Measurements from ENCODE around the gene SH3RF3. TPM values are rescaled to one million over a fixed set of nuclear protein-coding genes. Genes with fewer than 3 reads are reported as not detected.

Gene SH3RF3
- total RNA-seq, 1 experiment from 2014 or later: 1.0 TPM

DNA sequence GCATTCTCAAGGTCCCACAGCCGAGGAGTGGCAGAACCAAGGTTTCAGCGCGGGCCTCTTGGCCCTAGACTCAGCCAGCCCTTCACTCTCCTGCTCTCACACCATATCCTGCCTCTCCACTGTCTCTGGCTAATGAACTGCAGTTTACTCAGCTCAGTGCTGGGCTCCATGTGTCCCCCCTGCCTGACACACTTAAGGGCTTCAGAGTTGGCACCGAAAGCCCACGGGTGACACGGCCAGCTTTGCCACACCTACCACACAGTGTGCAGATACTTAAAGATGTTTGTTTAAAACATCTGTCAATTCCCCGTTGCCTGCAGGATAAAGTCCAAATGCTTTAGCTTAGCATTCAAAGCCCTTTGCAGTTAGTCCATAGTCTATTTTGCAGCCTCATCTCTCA lies 243.6 kb downstream of the SH3RF3 start:
- H3K27me3 Mint-ChIP-seq (ENCODE audit: low read depth): no peaks in the 10 kb centered on the region
- no peaks in the 10 kb centered on the region for H3K36me3 Mint-ChIP-seq
- TF ChIP-seq TEAD1 (CRISPR knock-in tag; IDR thresholded peaks at IDR 0.05) (no peak), PRRX2 (CRISPR knock-in tag; IDR thresholded peaks at IDR 0.05) (no peak), ETV6 (CRISPR knock-in tag; IDR thresholded peaks at IDR 0.05) (no peak), ZNF317 (CRISPR knock-in tag; IDR thresholded peaks at IDR 0.05; ENCODE audit: borderline replicate concordance, low read depth) (no peak), ZNF396 (CRISPR knock-in tag; IDR thresholded peaks at IDR 0.05; ENCODE audit: borderline replicate concordance) (no peak)
- TF ChIP-seq, protein P1, sequence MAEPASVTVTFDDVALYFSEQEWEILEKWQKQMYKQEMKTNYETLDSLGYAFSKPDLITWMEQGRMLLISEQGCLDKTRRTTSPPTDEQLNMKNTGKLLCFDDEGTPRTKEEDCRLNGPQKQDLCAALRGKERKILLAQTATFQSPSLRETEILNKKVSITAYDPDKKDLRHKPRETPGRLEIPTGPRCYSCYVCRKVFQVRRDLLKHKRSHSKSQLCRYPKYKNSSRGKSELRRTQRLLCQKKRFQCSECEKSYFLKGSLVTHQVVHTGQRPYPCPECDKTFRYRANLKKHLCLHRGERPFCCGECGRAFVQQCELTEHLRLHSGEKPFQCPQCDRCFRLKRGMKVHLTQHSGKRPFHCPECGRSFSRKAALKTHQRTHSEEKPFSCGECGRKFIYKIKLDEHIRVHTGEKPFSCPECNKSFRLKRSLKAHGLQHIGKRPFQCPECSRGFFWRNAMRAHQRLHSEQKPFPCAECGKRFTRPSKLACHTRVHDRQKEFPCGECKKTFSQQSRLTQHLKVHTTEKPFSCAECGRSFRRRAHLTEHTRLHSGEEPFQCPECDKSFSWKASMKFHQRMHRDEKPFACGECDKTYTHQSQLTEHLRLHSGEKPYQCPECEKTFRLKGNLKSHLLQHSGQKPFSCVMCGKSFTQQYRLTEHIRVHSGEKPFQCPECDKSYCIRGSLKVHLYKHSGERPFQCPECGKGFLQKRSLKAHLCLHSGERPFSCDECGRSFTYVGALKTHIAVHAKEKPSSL (CRISPR knock-in tag; conservative IDR thresholded peaks at IDR 0.05): no peak
- TF ChIP-seq, protein P2, sequence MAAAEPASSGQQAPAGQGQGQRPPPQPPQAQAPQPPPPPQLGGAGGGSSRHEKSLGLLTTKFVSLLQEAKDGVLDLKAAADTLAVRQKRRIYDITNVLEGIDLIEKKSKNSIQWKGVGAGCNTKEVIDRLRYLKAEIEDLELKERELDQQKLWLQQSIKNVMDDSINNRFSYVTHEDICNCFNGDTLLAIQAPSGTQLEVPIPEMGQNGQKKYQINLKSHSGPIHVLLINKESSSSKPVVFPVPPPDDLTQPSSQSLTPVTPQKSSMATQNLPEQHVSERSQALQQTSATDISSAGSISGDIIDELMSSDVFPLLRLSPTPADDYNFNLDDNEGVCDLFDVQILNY (CRISPR knock-in tag; IDR thresholded peaks at IDR 0.05): no peak
- TF ChIP-seq, protein P3, sequence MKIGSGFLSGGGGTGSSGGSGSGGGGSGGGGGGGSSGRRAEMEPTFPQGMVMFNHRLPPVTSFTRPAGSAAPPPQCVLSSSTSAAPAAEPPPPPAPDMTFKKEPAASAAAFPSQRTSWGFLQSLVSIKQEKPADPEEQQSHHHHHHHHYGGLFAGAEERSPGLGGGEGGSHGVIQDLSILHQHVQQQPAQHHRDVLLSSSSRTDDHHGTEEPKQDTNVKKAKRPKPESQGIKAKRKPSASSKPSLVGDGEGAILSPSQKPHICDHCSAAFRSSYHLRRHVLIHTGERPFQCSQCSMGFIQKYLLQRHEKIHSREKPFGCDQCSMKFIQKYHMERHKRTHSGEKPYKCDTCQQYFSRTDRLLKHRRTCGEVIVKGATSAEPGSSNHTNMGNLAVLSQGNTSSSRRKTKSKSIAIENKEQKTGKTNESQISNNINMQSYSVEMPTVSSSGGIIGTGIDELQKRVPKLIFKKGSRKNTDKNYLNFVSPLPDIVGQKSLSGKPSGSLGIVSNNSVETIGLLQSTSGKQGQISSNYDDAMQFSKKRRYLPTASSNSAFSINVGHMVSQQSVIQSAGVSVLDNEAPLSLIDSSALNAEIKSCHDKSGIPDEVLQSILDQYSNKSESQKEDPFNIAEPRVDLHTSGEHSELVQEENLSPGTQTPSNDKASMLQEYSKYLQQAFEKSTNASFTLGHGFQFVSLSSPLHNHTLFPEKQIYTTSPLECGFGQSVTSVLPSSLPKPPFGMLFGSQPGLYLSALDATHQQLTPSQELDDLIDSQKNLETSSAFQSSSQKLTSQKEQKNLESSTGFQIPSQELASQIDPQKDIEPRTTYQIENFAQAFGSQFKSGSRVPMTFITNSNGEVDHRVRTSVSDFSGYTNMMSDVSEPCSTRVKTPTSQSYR (CRISPR knock-in tag; IDR thresholded peaks at IDR 0.05): no peak
- no peaks in the 10 kb centered on the region for H3K9me3 Mint-ChIP-seq
- no peaks in the 10 kb centered on the region for H3K4me1 Mint-ChIP-seq
- ChIA-PET CTCF (interaction anchor here (1.4 kb wide), 1 partner anchor 137 kb away, joined by 3 read pairs; no protein-coding TSS in a partner anchor), POLR2A (no interaction called here)
- no peak overlapping the region for H3K4me3 Mint-ChIP-seq
- no peak for ATAC-seq
- H3K27ac Mint-ChIP-seq: no peak overlapping the region
- DNase-seq (ENCODE audit: low spot score): no peak

DNA sequence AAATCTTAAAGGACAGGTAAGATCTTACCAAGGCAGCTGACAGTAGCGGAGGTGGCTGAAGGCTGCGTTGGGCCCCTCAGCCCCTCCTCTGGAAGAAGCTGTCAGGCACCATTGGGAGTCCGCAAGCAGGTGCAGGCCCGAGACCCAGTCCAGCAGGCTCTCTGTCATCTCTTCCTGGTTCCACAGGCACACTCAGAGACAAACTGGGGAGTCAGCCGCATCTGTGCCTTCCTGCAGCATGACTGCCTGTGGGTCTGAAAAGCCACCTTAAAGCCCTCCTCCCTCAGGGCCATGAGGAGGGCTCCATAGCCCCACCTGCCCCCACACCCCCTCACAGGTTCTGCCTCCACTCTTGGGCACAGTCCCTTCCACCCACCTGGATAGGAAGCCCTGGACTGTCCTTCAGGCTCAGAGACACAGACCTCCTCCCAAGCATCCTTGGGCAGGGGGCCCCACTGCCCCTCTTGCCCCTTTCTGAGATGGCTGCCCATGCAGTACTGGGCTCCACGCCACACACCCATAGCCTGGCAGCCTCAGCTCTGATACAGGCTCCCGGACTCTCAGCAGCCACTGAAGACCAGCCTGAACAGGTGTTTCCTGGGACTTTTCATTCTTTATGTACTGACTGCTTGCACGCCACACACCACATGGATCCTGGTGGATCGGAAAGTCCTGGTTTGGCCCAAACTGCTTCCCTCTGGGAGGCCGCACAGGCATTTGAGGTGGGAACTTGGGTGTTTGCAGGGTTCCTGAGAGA lies 245.0 kb downstream of the SH3RF3 start:
- ATAC-seq: no peak
- no peak for TF ChIP-seq NR2C2 (CRISPR knock-in tag; IDR thresholded peaks at IDR 0.05)
- TF ChIP-seq GABPB1 (CRISPR knock-in tag; IDR thresholded peaks at IDR 0.05): no peak
- ChIA-PET POLR2A (no interaction called here), CTCF (interaction anchor here (1.0 kb wide), 1 partner anchor 113 kb away, joined by 3 read pairs; no protein-coding TSS in a partner anchor)
- Mint-ChIP-seq H3K27me3 (ENCODE audit: low read depth) (no peaks in the 10 kb centered on the region), H3K4me3 (no peak overlapping the region), H3K36me3 (no peaks in the 10 kb centered on the region), H3K4me1 (no peaks in the 10 kb centered on the region), H3K9me3 (no peaks in the 10 kb centered on the region), H3K27ac (no peak overlapping the region)
- DNase-seq (ENCODE audit: low spot score): no peak

DNA sequence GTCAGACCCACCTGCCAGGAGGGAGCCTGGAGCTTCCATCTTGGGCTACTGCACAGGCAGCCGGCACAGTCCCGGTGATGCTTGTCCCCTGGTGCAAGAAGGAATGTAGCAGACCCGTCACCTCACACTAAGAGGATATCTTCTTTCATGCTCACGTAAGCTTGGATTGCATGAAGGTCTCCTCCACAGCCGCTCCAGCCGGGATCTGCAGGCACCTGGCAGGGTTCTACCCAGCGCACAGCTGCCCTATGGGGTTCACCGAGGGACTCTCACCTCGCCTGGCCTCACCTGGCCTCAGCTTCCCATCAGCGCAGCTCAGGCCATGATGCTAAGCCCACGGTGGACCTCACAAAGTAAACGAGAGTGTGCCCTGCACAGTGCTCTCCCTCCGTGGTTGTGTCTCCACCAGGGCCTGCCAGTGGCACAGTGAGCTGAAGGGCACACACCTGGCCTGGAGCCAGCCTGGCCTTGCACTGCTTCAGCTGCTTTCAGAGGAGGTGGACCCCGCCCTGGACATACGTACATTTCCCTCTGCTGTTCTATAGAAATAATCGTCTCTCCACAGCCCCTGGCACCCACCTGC lies 245.6 kb downstream of the SH3RF3 start:
- CTCF ChIA-PET: interaction anchor here (1.0 kb wide), 1 partner anchor 113 kb away, joined by 3 read pairs; no protein-coding TSS in a partner anchor
- H3K36me3 Mint-ChIP-seq: no peaks in the 10 kb centered on the region
- POLR2A ChIA-PET: no interaction called here
- no peak overlapping the region for H3K4me3 Mint-ChIP-seq
- ATAC-seq (no peak), DNase-seq (ENCODE audit: low spot score) (no peak)
- H3K27ac Mint-ChIP-seq: no peak overlapping the region
- H3K27me3 Mint-ChIP-seq (ENCODE audit: low read depth): no peaks in the 10 kb centered on the region
- H3K4me1 Mint-ChIP-seq: no peaks in the 10 kb centered on the region
- H3K9me3 Mint-ChIP-seq: no peaks in the 10 kb centered on the region
- TF ChIP-seq, protein P4, sequence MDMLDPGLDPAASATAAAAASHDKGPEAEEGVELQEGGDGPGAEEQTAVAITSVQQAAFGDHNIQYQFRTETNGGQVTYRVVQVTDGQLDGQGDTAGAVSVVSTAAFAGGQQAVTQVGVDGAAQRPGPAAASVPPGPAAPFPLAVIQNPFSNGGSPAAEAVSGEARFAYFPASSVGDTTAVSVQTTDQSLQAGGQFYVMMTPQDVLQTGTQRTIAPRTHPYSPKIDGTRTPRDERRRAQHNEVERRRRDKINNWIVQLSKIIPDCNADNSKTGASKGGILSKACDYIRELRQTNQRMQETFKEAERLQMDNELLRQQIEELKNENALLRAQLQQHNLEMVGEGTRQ (CRISPR knock-in tag; IDR thresholded peaks at IDR 0.05): no peak
- no peak for TF ChIP-seq PRRX2 (CRISPR knock-in tag; IDR thresholded peaks at IDR 0.05)
- no peak for TF ChIP-seq RORB (CRISPR knock-in tag; IDR thresholded peaks at IDR 0.05)
- no peak for TF ChIP-seq GABPB1 (CRISPR knock-in tag; IDR thresholded peaks at IDR 0.05)
- no peak for TF ChIP-seq ELF4 (CRISPR knock-in tag; IDR thresholded peaks at IDR 0.05; ENCODE audit: low read depth)
- TF ChIP-seq MXD4 (CRISPR knock-in tag; IDR thresholded peaks at IDR 0.05; ENCODE audit: borderline replicate concordance): no peak
- TF ChIP-seq, protein P5, sequence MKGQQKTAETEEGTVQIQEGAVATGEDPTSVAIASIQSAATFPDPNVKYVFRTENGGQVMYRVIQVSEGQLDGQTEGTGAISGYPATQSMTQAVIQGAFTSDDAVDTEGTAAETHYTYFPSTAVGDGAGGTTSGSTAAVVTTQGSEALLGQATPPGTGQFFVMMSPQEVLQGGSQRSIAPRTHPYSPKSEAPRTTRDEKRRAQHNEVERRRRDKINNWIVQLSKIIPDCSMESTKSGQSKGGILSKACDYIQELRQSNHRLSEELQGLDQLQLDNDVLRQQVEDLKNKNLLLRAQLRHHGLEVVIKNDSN (CRISPR knock-in tag; IDR thresholded peaks at IDR 0.05): no peak
- TF ChIP-seq, protein P6, sequence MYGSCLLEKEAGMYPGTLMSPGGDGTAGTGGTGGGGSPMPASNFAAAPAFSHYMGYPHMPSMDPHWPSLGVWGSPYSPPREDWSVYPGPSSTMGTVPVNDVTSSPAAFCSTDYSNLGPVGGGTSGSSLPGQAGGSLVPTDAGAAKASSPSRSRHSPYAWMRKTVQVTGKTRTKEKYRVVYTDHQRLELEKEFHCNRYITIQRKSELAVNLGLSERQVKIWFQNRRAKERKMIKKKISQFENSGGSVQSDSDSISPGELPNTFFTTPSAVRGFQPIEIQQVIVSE (CRISPR knock-in tag; IDR thresholded peaks at IDR 0.05; ENCODE audit: borderline replicate concordance): no peak
- TF ChIP-seq, protein P3 (CRISPR knock-in tag; IDR thresholded peaks at IDR 0.05): no peak

All from WTC11 (cell line).